HCT116 (cell line): ENCODE results near the gene MYO10.

ENCODE experiments used
- ATF3 ChIP-seq: IDR thresholded peaks from 2 replicates; pipeline ENCODE4 v1.6.1; 2012
- CTCF ChIP-seq, 3 experiments: fragments of 200-600 bp in 1 of 3; sonication (generic) in 1 of 3; IDR thresholded peaks in 2 of 3; conservative IDR thresholded peaks in 1 of 3; 2 replicates each; pipeline ENCODE4 v1.5.1; 2012 to 2017; ENCODE audit warnings: low read depth in 2 of 3, low read length in 2 of 3, antibody characterized with exemption in 1 of 3, borderline replicate concordance in 1 of 3, control low read depth in 1 of 3, mild to moderate bottlenecking in 1 of 3, mixed read lengths in 1 of 3, mixed run types in 1 of 3, moderate library complexity in 1 of 3; ENCODE audit not compliant: insufficient read depth in 1 of 3
- EZH2 ChIP-seq: fragments of 200-600 bp; sonication (generic); IDR thresholded peaks from 2 replicates; pipeline ENCODE4 v1.6.1; 2017; ENCODE audit warnings: antibody characterized with exemption, mixed run types
- JUND ChIP-seq: IDR thresholded peaks from 2 replicates; pipeline ENCODE4 v1.6.1; 2012
- MAX ChIP-seq: IDR thresholded peaks from 2 replicates; pipeline ENCODE4 v1.6.1; 2012
- POLR2A ChIP-seq: IDR thresholded peaks from 2 replicates; pipeline ENCODE4 v1.7.0; 2011; ENCODE audit warnings: borderline replicate concordance; ENCODE audit not compliant: insufficient read depth, insufficient read length; ENCODE audit errors: extremely low read depth
- POLR2AphosphoS5 ChIP-seq: IDR thresholded peaks from 2 replicates; pipeline ENCODE4 v1.6.1; 2011; ENCODE audit warnings: mild to moderate bottlenecking, low read depth, low read length, moderate library complexity
- YY1 ChIP-seq: IDR thresholded peaks from 2 replicates; pipeline ENCODE4 v1.6.1; 2011; ENCODE audit warnings: low read length, low read depth, moderate library complexity, mild to moderate bottlenecking; ENCODE audit not compliant: insufficient replicate concordance; ENCODE audit errors: extremely low read depth
- ZFX ChIP-seq: fragments of 450-650 bp; IDR thresholded peaks from 2 replicates; pipeline ENCODE4 v1.6.1; 2017

- TF ChIP-seq YY1 (peak; percentile 7), POLR2AphosphoS5 (peak; percentile 48; the same call in 1 of the 2 replicates), ZFX (peak; percentile 80), MAX (0 out of 2 replicates have a peak, but pooled peaks have one; percentile 14), POLR2A (no peak), EZH2 (no peak), CTCF (IDR thresholded peaks at IDR 0.05 in 2 of 3, conservative IDR thresholded peaks at IDR 0.05 in 1 of 3; ENCODE audit: borderline replicate concordance in 1 of 3, insufficient read depth in 1 of 3, low read depth in 2 of 3, low read length in 2 of 3) (no peak), JUND (no peak), ATF3 (no peak)
Observed at GRCh38 chr5:16616536-16617273, 319.4 kb downstream of the MYO10 start, which contains the start of gene RETREG1.
